Left renal pelvis (tissue), 4 donors: Measurements from ENCODE around the gene ARNT2. TPM values are rescaled to one million over a fixed set of nuclear protein-coding genes. Genes with fewer than 3 reads are reported as not detected.

Experiments
- DNase-seq, 4 donors: peaks; one replicate each; pipeline ENCODE4 v3.0.0-alpha.2; 2013; ENCODE audit warnings: low read depth in 4 of 4, low spot score in 3 of 4
- polyA plus RNA-seq, 4 donors: library from polyadenylated mRNA; unstranded; fragments of 120-200 nt; gene quantifications; one replicate each; pipeline ENCODE4 v1.2.1, GENCODE V29; 2013; ENCODE audit not compliant: insufficient read length in 4 of 4

ARNT2 gene
- polyA plus RNA-seq, 4 donors: 26.7 to 61.5 (median 54.8) TPM

DNA sequence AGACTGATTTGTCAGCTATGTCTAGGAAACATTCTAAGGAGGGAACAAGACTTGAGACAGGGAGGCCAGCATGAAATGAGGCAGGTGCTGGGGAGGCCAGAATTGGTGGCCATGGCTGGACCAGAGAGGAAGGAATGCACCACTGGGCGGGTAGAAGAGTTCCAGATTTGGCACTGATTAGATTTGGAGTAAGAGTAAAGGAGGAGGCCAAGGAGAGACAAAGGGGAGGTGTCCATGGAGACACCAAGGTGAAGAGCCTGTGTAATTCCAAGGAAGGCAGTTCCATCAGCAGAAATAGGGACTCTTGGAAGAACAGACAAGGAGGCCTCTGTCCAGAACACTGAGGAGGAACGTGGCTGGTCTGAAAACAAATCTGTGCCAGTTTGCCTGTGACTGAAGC is 1.8 kb downstream of the ARNT2 start:
- no peak for DNase-seq

DNA sequence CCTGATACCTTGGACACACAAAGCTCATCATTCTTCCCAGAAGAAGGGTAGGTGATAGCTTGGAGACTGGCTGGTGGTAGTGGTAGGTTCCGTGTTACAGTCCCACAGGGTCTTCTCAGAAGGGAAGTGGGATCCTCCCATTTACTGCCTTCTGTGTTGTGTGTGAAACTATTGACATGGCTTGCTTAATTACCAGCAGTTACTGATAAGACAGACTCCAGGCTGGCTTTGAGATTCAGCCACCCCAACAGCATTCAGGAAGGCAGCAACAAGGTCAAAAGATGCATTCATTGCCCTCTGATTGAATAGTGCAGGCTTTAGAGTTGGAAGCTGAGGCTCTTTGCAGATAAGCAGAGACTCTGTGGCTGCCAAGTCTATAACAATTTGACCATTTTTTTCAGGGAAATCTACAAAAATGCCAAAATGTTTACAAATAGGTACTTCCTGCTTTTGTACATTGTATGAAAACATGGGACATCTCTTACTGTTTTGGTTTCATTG is 7.7 kb downstream of the ARNT2 start:
- DNase-seq: no peak

- DNase-seq: no peak
Measured at GRCh38 chr15:80414546-80415357, 10.6 kb downstream of the ARNT2 start.

- no peak for DNase-seq
Measured at GRCh38 chr15:80415358-80415670, 11.1 kb downstream of the ARNT2 start.

GRCh38 chr15:80416702-80417101 is 12.5 kb downstream of the ARNT2 start:
- no peak for DNase-seq

DNA sequence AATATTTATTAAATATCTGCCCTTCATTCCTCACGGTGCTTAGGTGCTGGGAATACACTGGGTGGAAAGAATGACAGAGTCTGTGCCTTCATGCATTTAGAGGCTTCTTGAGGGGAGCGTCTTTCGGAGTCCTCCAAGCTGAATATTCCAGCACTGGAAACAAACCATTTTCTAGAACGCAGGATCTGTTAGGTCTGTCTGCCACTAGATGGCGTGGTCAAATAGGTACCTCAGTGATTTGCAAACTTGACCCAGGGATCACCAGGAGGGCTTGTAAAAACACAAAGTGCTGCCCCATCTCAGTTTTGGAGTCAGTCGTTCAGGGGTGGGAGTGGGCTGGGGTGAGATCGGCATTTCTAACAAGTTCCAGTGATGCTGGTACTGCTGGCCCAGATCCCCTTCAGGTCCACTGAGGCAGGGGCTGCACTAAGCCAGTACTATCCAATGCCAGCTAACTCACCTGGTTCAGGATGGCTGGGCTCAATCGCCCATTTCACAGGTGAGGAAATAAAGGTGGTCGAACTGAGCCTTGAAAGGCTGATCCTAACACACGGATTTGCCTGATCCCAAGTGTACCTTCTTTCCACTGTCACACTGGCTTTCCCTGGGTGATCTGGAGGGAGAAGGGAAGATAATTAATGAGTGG is 14.8 kb downstream of the ARNT2 start:
- DNase-seq: no peak

- no peak for DNase-seq
Measured at GRCh38 chr15:80419546-80419945, 15.4 kb downstream of the ARNT2 start.

DNA sequence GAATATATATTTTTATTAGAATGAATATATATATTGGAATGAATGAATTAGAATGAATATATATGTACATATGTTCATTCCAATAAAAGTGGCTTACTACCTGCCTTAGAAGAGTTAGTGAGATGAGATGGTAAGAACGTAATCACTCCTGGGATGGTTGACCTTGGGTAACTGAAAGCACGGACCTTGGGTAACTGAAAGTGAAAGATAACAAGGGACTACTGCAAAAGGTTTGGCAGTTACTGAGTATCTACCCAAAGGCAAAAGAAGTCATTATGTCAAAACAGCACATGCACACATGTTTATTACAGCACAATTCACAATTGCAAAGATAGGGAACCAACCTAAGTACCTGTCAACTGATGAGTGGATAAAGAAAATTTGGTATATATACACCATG is 16.5 kb downstream of the ARNT2 start:
- DNase-seq: no peak

DNA sequence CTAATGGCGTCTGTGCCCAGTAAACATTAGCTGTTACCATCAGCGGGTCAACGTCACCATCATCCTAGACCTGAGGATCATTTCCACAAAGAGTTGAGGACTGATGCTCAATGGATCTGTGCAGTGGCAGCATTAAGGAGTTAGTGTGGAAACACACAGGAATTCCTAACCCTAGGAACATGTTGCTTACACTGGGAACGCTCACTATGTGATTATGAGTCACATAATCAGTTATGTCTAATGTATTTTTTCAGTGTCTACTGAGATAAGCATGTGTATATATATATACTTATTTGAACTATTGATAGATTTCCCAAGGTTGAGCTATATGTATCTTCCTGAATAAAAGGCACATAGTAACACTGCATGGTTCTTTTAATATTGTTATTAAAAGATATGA is 19.0 kb downstream of the ARNT2 start:
- no peak for DNase-seq

GRCh38 chr15:80424381-80424780 is 20.2 kb downstream of the ARNT2 start:
- no peak for DNase-seq

- no peak for DNase-seq
Measured at GRCh38 chr15:80426316-80426715, 22.1 kb downstream of the ARNT2 start.

DNA sequence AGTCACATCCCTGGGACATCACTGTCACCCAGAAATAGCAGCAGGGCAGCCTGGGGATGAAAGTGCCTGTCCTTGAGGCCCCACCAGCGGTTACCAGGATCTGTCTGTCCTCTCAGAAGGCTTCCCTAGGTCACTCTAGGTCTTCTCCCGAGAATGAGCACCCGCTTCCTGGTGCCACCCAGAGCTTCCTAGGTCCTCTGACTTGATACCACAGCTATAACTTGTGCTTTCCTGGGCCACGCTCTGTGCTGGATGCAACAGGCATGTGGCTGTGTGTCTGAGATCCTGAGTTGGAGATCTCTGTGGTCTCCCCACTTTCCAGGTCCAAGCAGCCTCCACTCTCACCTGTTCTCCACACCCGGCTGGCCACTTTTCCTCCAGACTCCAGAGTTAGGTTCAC is 25.8 kb downstream of the ARNT2 start:
- DNase-seq: no peak

GRCh38 chr15:80431635-80432344 is 27.6 kb downstream of the ARNT2 start:
- DNase-seq: no peak

- no peak for DNase-seq
Measured at GRCh38 chr15:80432345-80432702, 28.1 kb downstream of the ARNT2 start.

DNA sequence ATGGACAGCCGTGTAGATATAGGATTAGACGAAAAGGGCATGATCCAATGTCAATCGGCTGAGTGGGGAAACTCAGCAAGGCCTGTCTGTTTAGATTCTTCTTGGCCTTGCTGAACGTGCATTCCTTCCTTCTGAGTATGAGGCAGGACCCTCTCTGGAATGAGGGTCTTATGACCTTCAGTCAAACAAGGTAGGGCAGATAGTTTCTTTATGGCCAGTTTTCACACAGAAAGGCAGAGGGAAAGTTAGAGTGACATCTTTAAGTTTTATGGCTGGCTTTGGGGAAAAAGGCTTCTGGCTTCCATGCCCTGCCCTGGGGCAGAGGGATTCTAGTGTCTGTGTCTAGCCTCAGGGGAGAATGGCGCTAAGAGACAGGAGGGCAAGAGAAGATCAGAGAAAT is 29.7 kb downstream of the ARNT2 start:
- DNase-seq: no peak

- peak in 2 of 4 donors; percentile 12 to 32 for DNase-seq
Measured at GRCh38 chr15:80434926-80435720, 30.9 kb downstream of the ARNT2 start.

DNA sequence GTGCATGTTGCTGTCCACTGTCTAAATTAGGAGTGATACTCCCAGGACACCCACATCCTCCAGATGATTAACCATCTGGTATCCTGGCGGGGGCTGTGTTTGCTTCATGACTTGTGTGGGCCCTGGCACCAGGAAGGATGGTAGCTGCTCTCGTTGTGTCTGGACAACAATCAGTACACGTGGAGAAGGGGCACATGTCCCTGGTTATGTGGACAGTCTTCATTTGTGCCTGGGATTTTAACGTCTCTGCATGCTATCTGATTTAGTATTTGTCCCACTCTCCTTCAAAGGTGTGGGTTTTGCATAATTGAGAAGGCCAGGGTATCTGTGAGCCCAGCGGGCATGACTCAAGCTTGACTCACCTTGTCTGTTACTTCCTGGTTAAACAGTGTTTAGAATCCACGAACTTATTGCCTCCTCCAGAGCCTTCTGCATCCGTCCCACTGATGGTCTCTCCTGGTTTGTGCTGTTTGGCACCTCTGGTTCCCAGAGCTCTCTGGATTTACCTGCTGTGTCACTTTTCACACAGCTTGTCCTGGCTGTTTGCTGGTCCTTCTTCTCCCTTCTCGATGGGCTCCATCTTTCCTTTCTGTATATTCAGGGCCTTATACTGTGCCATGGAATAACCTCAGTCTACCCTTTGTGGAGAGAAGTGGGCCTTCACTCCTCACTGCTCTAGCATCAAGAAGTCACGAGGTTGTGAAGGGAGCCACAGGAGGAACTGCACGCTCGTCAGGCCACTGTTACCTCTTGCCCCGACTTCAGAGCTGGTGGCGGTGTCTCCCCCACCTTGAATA is 32.5 kb downstream of the ARNT2 start:
- DNase-seq: no peak

GRCh38 chr15:80437334-80437891 is 33.2 kb downstream of the ARNT2 start:
- no peak for DNase-seq

DNA sequence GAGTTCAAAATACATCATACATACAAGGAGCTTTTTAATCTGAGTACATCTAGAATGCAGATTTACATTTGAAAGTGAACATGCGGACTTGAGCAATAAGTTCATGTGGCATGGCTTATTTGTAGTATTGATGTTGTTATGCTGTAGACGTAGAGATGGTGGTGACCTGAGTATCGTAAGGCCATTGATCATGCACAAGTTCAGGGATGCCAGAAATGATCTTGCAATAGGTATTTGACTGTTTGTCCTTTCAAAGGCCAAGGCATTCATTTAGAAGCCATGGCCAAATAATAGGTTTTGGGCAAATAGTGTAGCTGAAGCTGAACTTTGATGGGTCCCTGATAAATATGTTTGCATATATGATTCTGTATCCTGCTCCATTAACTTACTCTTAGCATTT is 35.0 kb downstream of the ARNT2 start:
- DNase-seq: no peak

DNA sequence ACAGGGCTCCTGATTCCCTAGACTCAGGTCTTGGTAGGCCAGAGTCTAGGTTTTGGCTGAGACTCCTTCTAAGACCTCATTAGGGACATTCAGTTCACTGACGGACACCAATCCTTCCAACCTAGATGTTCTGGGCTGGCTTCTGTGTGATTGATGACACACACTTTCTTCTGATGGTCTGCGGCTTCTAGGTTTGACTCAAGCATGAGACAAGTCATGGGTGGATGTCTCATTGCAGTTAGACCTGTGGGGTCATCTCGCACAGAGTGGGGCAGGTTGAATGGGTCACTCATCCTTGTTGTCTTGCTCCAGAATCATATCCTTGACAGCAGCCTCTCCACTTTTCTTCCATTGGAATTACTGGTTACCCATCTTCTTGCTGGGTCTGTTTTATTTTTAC is 35.8 kb downstream of the ARNT2 start:
- no peak for DNase-seq
